Measurements from ENCODE around the gene LITAF.

DNA sequence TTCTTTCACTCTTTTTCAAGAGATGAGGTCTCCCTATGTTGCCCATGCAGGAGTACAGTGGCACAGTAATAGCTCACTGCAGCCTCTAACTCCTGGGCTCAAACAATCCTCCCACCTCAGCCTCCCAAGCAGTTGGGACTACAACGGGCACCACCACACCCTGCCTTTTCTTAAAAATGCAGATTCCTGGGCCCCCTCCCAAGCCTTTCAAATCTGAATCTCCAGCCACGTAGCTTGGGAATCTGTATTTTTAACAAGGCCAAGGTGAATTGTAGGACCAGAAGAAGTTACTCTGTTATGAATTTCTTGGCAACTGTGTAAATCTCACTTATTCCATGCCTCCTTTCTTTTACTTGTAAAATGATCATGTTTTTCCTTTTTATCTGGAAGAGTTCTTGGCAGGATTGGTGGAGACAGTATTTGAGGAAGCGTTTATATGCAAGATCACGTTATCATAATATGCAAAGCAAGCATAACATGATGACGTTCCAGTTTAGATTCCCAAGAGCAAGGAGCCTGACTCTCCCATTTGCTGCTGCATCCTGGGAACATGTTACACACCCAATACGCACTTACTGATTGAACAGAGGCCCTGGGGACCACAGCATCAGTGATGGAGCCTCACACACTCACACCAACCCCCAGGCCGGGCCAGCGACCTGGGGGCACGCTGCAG is 44.5 kb downstream of the LITAF start:
- TF ChIP-seq, protein P1, sequence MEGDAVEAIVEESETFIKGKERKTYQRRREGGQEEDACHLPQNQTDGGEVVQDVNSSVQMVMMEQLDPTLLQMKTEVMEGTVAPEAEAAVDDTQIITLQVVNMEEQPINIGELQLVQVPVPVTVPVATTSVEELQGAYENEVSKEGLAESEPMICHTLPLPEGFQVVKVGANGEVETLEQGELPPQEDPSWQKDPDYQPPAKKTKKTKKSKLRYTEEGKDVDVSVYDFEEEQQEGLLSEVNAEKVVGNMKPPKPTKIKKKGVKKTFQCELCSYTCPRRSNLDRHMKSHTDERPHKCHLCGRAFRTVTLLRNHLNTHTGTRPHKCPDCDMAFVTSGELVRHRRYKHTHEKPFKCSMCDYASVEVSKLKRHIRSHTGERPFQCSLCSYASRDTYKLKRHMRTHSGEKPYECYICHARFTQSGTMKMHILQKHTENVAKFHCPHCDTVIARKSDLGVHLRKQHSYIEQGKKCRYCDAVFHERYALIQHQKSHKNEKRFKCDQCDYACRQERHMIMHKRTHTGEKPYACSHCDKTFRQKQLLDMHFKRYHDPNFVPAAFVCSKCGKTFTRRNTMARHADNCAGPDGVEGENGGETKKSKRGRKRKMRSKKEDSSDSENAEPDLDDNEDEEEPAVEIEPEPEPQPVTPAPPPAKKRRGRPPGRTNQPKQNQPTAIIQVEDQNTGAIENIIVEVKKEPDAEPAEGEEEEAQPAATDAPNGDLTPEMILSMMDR (conservative IDR thresholded peaks at IDR 0.05; ENCODE audit: low read length), result no peak
- no peak for TF ChIP-seq EZH2phosphoT487 (IDR thresholded peaks at IDR 0.05; ENCODE audit: borderline replicate concordance)

All from Loucy (cell line).